B cell (primary cell): Measurements from ENCODE around the gene GDE1.

Source experiments
- CTCF ChIP-seq: fragments of 200-600 bp; IDR thresholded peaks from one replicate; pipeline ENCODE4 v1.8.0; 2022; ENCODE audit warnings: antibody characterized with exemption, mild to moderate bottlenecking
- EZH2 ChIP-seq: IDR thresholded peaks from 2 replicates; pipeline ENCODE4 v1.6.1; 2012; ENCODE audit warnings: borderline replicate concordance, low read depth, mild to moderate bottlenecking, moderate library complexity, low read length; ENCODE audit not compliant: insufficient read depth, poor library complexity, severe bottlenecking

DNA sequence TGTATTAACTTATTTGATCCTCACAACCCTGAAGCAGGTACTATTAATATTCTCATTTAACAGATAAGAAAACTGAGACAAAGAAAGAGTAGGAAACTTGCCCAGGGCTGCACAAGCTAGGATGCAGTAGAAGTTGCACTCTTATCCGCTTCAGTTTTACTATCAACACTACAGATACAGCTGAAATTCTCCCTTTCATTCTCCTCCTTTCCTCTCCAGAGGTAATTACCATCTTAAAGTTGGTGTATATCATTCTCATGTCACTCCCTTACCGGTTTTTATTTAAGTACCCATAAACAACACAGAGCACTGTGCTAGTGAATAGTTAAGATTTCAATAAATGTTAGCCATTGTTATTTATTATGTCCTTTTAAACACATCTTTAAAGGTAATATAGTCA, 3.5 kb downstream of the GDE1 start:
- no peak for TF ChIP-seq CTCF
- no peak for TF ChIP-seq EZH2
